ENCODE data around the gene DRAXIN. TPM values are rescaled to one million over a fixed set of nuclear protein-coding genes. Genes with fewer than 3 reads are reported as not detected.

The DRAXIN gene
- total RNA-seq, 2 experiments from 2014 or later, result 0.15 to 0.19 TPM

DNA sequence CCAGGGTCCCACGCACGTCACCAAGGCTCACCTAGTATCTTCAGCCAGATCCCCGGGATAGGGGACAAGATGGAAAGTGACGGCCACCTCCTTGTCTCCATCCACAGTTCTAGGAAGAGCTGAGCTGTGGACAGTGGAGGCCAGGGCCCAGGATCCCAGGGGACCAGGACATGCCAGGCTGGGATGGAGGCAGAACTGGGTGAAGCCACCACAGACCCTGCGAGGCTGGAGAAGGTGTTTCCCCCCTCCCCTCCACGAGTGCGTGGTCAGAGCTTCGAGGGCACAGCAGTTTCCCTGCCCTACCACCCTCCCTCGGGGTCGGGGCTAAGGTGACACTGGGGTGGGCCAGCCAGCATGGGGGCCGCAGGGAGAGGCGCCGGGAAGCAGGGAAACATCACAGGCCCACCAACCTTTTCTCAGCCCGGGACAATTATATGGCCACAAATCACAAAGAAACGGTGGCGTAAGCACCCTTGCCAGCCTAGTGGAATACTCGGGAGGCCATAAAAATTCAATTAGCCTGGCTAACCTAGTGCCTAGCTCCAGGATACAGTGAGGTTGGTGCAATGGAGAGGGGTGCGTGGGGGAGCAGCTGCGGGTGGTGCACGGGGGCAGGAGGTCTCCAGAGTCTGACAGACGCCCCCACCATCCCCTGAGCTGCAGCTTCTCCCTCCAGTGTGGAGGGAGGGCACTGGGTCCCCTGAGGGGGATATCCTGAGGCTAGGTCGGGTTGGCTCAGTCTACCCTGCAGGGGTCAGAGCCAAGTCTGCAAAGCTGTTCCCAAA lies 13.4 kb downstream of the DRAXIN start:
- H3K36me3 ChIP-seq (ENCODE audit: insufficient read depth, low read length), result no peaks in the 10 kb centered on the region
- intact Hi-C loops (cut with micrococcal nuclease; ENCODE audit: unreplicated experiment), result no loop called here
- no peak for DNase-seq (ENCODE audit: low spot score)
- H3K4me2 ChIP-seq (ENCODE audit: low read length), result no peak overlapping the region
- H3K9me2 ChIP-seq (ENCODE audit: insufficient read depth, low read length), result no peaks in the 10 kb centered on the region
- CTCF ChIA-PET (ENCODE audit: unreplicated experiment), result no interaction called here
- no TSS peak for BruUV-seq (replicated peaks)
- H3K9me3 ChIP-seq (ENCODE audit: low read length), result no peaks in the 10 kb centered on the region
- POLR2A ChIA-PET, result interaction anchor here (1.2 kb wide), 1 partner anchor 20 kb away, joined by 3 read pairs; no protein-coding TSS in a partner anchor
- H3K4me3 ChIP-seq (ENCODE audit: low read depth, low read length, poor library complexity, severe bottlenecking), result no peak overlapping the region
- no peaks in the 10 kb centered on the region for H4K20me1 ChIP-seq (ENCODE audit: insufficient read depth, low read length)
- H2AFZ ChIP-seq (ENCODE audit: low read length), result no peak overlapping the region
- no peak overlapping the region for H3K27ac ChIP-seq (ENCODE audit: low read depth, low read length, poor library complexity, severe bottlenecking)
- no peaks in the 10 kb centered on the region for H3K79me2 ChIP-seq (ENCODE audit: insufficient read depth, low read depth, low read length)
- H3K4me1 ChIP-seq (ENCODE audit: insufficient read depth, low read length, poor library complexity, severe bottlenecking), result no peaks in the 10 kb centered on the region
- no peak for TF ChIP-seq EZH2phosphoT487 (IDR thresholded peaks at IDR 0.05; ENCODE audit: borderline replicate concordance, low read depth, low read length)
- TF ChIP-seq CTCF (conservative IDR thresholded peaks at IDR 0.05; ENCODE audit: low read length), result no peak

DNA sequence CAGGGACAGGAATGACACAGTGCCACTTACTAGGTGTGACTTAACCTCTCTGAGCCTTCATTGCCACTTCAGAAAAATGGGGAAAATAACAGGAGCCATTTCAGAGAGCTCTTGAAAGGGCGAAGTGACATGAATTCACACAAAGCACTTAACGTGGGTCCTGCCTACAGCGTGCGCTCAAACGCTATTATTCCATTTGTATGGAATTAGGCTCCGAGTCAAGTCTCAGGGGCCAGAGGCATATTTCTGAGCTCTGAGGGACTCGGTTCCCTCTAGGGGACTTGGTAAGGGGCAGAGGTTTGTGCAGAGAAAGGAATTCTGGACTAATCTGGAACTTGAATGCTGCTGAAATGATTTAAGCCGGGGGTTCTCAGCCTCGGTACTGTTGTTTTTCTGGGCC lies 14.1 kb downstream of the DRAXIN start:
- Histone ChIP-seq H3K36me3 (ENCODE audit: insufficient read depth, low read length) (no peaks in the 10 kb centered on the region), H3K9me3 (ENCODE audit: low read length) (no peaks in the 10 kb centered on the region), H3K79me2 (ENCODE audit: insufficient read depth, low read depth, low read length) (no peaks in the 10 kb centered on the region), H3K9me2 (ENCODE audit: insufficient read depth, low read length) (no peaks in the 10 kb centered on the region), H4K20me1 (ENCODE audit: insufficient read depth, low read length) (no peaks in the 10 kb centered on the region), H3K27ac (ENCODE audit: low read depth, low read length, poor library complexity, severe bottlenecking) (no peak overlapping the region), H3K4me3 (ENCODE audit: low read depth, low read length, poor library complexity, severe bottlenecking) (no peak overlapping the region), H3K4me2 (ENCODE audit: low read length) (no peak overlapping the region), H3K4me1 (ENCODE audit: insufficient read depth, low read length, poor library complexity, severe bottlenecking) (no peaks in the 10 kb centered on the region), H2AFZ (ENCODE audit: low read length) (no peak overlapping the region)
- intact Hi-C loops (cut with micrococcal nuclease; ENCODE audit: unreplicated experiment), result no loop called here
- POLR2A ChIA-PET, result no interaction called here
- TF ChIP-seq CTCF (conservative IDR thresholded peaks at IDR 0.05; ENCODE audit: low read length) (no peak), EZH2phosphoT487 (IDR thresholded peaks at IDR 0.05; ENCODE audit: borderline replicate concordance, low read depth, low read length) (no peak)
- CTCF ChIA-PET (ENCODE audit: unreplicated experiment), result no interaction called here
- DNase-seq (ENCODE audit: low spot score), result no peak
- no TSS peak for BruUV-seq (replicated peaks)

DNA sequence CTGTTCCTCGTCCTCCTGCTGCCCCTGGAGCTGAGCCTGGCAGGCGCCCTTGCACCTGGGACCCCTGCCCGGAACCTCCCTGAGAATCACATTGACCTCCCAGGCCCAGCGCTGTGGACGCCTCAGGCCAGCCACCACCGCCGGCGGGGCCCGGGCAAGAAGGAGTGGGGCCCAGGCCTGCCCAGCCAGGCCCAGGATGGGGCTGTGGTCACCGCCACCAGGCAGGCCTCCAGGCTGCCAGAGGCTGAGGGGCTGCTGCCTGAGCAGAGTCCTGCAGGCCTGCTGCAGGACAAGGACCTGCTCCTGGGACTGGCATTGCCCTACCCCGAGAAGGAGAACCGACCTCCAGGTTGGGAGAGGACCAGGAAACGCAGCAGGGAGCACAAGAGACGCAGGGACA lies 14.8 kb downstream of the DRAXIN start:
- Histone ChIP-seq H3K79me2 (ENCODE audit: insufficient read depth, low read depth, low read length) (no peaks in the 10 kb centered on the region), H3K36me3 (ENCODE audit: insufficient read depth, low read length) (no peaks in the 10 kb centered on the region), H3K9me2 (ENCODE audit: insufficient read depth, low read length) (no peaks in the 10 kb centered on the region), H3K4me1 (ENCODE audit: insufficient read depth, low read length, poor library complexity, severe bottlenecking) (no peaks in the 10 kb centered on the region), H4K20me1 (ENCODE audit: insufficient read depth, low read length) (no peaks in the 10 kb centered on the region), H3K4me2 (ENCODE audit: low read length) (no peak overlapping the region), H3K4me3 (ENCODE audit: low read depth, low read length, poor library complexity, severe bottlenecking) (no peak overlapping the region), H2AFZ (ENCODE audit: low read length) (no peak overlapping the region), H3K27ac (ENCODE audit: low read depth, low read length, poor library complexity, severe bottlenecking) (no peak overlapping the region), H3K9me3 (ENCODE audit: low read length) (no peaks in the 10 kb centered on the region)
- DNase-seq (ENCODE audit: low spot score), result no peak
- ChIA-PET POLR2A (no interaction called here), CTCF (ENCODE audit: unreplicated experiment) (no interaction called here)
- BruUV-seq (replicated peaks), result no TSS peak
- intact Hi-C loops (cut with micrococcal nuclease; ENCODE audit: unreplicated experiment), result no loop called here
- no peak for TF ChIP-seq CTCF (conservative IDR thresholded peaks at IDR 0.05; ENCODE audit: low read length)
- no peak for TF ChIP-seq EZH2phosphoT487 (IDR thresholded peaks at IDR 0.05; ENCODE audit: borderline replicate concordance, low read depth, low read length)

Measured in OCI-LY7 (cell line).